Cortex of kidney (tissue), 1 donor: ENCODE data around the gene ANGPTL7.

Experiments used
- DNase-seq: peaks from one replicate; lab custom pipeline; 2025; lab: John Stamatoyannopoulos, UW

ANGPTL7 gene

DNA sequence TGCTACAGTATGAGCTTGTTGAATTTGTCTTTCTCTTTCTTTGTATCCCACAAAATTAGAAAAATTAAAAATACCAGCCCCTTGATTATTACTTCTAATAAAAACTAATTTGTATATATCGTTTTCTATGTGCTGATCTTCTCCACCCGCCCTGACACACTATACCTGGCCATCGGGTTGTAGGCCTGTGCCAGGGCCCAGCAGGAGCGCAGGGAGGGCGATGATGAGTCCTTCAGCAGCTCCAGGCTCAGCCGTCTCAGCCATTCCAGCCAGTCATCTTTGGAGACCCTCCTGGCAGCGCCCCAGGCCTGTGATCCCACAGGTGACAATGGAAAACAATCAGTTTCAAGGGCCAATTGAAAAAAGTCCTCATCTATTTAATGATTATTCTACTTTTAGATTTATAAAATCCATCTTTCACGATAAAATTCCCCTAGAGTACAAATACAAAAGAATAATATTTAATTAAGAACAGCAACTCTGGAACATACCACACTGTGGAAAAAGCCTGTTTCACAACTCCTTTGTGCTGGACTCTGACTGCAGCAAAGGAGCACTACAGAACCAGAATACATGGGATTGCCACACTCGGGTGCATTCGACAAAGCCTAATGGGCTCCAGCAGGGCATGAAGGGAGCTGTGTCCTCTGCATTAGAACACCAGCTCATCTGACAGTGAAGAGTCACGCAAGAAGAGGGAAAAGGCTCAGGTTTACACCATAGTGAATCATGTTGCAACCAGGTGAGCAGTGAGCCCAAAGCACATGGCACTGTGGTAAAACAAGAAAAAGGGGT, 15.4 kb downstream of the ANGPTL7 start:
- no peak for DNase-seq

DNA sequence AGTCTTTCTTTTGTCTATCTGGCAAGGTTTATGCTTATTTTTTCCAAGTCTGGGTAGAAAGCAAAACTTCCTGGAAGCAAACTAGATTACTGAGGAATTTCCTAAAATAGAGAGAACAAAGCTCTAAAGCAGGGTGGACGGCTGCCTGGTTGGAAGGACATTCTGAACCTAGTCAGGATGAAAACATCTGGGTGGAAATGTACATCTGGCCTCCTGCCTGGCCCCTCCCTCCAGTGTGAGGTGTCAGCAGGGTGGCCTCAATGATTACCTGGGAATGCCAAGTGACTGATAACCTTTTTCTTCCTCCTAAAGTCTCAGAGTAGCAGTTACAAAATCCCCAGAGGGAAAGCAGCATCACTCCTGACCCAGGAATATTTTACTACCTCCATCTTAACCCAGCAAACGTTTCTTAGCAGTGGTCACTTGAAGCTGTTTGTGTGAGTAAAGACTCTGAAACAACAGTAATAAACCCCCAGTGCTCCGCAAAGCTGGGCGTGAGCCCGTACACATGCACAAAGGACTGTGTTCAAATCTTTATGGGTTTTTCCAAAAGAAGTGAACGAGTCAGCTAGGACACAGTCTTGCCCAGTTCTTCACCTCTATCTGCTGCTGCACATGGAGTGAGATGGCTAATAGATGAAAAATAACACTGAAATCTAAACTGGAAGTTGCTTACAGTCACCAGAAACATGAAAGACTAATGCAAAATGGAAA, 18.9 kb downstream of the ANGPTL7 start:
- no peak for DNase-seq

DNA sequence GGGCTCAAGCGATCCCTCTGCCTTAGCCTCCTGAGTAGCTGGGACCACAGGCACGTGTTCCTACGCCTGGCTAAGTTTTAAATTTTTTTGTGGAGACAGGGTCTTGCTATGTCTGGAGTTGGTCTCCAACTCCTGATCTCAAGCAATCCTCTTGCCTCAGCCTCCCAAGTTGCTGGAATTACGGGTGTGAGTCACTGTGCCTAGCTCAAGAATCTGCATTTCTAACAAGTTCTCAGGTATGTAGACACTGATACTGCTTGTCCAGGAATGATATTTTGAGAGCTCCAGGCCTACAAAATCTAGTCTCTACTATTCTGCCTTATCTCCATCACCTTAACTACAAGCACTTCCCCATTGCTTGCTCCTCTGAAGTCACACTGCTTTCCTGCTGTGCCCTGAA, 22.3 kb downstream of the ANGPTL7 start:
- DNase-seq = no peak

DNA sequence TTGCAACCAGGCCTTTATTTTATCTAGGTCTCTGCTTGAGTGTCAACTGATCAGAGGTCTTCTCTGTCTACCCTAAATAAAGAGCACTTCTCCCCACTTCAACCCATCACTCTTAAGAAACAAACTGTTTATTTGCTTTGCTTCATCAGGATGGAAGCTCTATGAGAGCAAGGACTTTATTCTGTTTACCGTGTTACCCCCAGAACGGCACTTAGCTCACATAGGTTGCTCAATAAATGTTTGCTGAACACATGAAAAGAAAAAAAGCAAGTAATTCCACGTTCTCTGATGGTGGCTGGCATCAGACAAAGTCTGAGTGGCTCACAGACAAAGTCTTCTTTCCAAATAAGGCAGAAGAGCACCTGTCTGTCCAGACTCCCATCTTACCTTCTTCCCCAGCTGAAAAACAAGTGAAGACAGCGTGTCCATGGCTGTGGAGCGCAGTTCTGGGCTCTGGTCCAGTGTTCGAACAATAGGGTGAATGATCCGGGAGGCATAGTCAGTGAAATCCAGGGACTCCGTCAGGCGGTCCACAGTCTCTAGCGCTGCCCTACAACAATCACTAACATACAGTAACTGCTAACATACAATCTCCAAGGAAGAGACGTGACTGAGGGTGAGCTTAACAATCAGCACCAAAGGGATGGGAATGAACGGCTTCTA, 22.9 kb downstream of the ANGPTL7 start:
- no peak for DNase-seq

DNA sequence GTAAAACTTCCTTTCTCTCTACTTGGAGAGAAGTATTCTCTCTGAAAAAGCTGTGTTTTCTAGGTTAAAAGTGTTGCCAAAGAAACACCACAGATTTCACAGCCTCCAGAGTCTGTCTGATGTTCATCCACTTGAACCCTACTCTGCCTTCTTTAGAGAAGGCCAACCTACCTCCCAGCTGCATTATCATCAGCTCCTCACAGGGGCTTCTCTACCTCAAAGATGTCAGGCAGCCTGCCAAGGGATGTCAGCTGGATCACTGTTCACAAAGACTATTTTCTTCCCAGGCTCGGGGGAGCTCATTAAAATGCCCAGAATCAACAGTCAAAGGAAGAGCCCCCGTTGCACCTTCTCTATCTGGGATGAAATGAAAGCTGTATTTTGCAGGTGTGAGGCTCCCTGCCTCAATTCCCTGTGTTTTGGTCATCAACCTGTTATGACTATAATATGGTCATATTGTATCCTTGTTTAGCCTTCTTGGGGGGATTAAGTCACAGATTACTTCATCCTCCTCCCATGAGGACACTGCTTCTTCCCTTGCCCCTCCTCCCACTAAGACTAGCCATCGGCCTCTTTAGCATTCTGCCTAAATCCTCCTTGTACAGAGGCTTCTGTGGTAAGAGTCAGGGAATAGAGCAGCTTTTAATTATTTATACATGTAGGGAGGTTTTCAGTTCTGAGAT, 25.7 kb downstream of the ANGPTL7 start:
- no peak for DNase-seq

DNA sequence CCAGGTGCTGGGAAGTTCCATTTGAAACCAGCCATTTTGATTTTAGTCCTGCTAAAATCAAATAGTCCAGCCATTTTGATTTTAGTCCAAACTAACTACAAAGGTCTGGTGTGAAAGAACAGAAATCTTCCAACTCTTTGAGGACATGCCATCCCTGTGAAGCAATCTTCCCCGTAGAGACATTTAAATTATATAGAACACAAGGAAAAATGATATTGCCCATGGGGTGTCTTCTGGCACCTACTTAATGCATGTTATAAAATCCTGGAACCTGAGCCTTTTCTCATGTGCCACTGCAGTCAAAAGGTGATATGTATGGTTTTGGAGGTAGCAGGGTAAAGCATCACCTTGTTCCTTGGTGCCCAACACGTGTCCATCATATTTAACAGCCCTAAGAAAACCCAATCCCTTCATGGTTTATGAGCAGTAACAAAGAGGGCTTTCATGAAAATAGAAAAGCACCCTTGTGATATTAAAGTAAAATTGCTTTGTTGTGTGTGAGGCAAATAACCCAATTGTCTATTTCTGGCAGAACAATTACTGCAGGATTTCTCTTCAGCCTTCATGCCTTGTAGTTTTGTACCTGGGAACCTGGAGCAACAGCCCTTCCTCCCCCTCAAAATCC, 26.3 kb downstream of the ANGPTL7 start:
- no peak for DNase-seq

DNA sequence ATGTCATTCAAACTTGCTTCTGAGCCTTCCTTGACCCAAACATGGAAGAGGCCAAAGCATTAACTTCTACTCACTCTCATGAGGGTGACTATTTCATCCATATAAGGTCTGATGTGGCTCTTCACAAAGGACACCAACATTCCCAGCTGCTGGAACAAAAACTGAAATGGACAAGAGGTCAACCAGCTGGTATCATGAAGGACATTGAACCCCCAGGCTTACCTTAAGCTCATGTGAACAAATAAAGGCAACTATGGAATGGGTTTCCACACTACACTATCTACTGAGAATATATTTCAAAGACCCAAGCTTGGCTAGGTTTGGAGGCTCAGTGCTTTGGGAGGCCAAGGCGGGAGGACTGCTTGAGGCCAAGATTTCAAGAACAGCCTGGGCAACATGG, 26.9 kb downstream of the ANGPTL7 start:
- no peak for DNase-seq

DNA sequence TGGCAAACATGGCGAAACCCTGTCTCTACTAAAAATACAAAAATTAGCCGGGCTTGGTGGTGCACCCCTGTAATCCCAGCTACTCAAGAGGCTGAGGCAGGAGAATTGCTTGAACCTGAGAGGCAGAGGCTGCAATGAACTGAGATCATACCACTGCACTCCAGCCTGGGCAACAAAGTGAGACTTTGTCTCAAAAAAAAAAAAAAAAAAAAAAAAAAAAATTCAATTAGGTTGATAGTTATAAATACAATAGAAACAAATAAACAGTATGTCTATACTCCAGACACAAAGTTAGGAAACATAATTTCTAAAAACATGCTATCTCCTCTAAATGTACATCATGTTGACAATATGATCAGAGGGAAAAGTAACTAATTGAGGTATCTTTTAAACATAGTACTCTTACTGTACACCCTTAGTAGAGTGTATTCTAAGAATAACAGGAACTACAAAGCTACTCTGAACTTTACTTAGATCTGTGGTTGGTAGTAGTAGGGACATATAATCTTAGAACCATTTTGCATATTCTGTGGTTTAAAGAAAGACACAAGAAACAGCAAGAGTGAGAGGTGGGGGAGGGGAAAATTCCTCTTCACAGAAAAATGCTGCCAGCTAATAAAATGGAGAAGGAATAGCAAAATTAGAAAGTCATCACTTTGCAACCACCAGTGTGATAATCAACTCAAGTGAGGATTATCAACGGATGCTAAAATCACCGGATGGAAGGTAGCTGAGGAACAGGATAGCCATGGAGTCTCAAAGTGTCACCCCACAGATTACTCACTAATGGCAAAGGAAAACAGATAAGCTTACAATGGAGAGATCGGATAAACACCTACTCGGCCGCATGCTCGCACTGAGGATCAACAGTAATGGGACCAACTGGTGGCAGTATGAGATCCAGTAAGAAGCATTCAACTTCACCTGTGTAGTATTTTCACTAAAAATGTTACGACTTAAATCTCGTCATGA, 38.2 kb downstream of the ANGPTL7 start:
- no peak for DNase-seq

DNA sequence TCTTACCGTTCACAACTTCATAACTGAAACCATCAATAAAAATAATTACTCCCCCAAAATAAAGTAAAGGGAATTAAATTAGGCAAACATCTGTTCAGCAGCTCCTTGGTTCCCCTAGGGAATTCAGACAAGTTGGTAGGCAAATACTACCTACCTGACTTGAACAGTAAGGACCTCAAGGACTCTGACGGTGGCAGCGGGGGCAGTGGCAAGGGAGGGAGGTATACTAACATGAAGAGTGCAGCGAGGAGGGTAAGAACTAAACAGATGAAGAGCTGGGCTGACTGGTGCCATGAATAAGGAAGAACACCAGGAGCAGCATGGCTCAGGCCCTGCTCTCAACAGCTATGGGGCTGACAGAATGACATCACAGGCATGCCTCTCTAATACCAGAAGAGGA, 40.0 kb downstream of the ANGPTL7 start:
- DNase-seq = no peak

DNA sequence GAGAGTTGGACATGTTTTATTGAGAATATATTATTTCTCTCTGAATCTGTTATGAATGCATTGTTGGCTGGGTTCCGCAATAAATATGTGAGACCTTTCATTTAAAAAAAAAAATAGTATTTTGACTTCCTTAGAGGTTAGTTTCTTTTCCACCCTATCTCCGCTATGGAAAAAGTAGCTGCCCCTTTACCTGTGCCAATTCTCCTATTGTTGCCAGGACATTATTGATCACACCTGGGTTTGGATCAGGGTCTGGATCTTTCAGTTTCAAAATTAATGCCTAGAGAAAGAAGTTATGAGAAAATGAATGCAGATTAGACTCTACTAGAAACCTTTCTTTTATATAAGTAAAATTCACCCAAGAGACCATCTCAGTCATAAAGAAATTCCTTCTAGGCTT, 44.1 kb downstream of the ANGPTL7 start:
- DNase-seq = no peak

DNA sequence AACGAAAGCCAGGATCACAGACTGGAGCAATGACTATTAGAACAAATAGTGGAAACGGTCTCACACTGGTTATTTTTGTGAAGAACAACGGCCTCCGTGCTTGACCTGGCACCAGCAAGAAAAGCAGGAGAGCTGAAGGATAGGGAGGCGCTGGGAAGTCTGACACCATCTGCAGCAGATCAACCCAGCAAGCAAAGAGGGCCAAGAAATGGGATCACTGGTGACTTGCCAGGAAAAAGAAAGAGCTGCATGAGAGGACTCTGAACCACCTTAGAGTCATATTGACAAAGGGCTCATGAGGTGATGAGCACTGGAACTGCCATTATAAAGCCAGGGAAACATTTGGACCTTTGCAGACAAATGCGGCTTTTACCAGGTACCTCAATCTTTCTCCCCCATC, 48.2 kb downstream of the ANGPTL7 start:
- DNase-seq = no peak

DNA sequence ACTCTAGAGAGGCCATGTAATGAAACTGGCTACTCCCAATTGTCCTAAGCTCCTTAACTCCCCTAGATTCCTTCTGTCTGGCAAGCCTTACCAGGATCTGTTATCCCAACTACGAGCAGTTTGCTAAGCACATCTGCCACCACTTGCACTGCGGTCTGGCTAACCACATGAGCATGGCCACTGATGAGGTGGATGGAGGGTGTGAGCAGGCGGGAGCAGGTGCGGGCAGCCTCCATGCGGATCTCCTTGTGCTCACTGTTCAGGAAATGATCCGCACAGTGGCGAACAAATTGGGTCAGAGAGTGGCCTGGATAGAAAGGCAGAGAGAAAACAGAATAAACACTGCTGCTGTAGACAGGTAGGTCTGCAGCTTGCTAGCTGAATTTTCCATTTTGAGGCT, 49.2 kb downstream of the ANGPTL7 start:
- DNase-seq = no peak

DNA sequence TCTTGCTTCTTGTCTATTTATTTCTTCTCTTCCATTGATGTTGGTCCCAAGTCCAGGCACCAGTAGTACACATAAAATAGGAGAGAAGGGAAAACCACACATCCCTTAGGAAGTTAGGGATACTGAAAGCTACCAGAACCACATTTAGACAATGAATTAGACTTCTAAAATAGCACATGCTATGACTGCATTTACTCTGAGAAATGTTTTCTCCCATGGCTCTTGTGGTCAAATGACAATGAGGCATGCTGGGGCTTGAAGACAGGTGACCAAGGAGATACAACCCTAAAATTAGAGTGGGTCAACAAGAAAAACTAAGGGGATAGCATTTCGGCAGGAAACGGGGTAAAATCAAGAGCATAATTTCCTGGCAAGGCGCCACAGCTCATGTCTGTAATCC, 56.1 kb downstream of the ANGPTL7 start:
- no peak for DNase-seq
